HuH-7 (cell line): ENCODE results near the gene CACNA1G.

Experiments
- DNase-seq: peaks from one replicate; pipeline ENCODE4 v3.0.0; 2011; ENCODE audit warnings: low spot score

CACNA1G gene

DNA sequence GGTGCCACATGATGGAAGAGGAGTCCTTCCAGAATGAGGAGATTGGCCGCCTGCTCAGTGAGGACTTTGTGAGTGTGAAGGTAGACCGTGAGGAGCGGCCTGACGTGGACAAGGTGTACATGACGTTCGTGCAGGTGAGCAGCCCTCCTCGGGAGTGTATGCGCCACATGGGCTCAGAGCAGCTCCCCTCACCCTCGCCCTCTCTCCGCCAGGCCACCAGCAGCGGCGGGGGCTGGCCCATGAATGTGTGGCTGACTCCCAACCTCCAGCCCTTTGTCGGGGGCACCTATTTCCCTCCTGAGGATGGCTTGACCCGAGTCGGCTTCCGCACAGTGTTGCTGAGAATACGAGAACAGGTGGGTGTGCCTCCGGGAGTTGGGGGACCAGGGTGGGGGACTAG, 11.7 kb upstream of the CACNA1G start:
- DNase-seq: no peak

DNA sequence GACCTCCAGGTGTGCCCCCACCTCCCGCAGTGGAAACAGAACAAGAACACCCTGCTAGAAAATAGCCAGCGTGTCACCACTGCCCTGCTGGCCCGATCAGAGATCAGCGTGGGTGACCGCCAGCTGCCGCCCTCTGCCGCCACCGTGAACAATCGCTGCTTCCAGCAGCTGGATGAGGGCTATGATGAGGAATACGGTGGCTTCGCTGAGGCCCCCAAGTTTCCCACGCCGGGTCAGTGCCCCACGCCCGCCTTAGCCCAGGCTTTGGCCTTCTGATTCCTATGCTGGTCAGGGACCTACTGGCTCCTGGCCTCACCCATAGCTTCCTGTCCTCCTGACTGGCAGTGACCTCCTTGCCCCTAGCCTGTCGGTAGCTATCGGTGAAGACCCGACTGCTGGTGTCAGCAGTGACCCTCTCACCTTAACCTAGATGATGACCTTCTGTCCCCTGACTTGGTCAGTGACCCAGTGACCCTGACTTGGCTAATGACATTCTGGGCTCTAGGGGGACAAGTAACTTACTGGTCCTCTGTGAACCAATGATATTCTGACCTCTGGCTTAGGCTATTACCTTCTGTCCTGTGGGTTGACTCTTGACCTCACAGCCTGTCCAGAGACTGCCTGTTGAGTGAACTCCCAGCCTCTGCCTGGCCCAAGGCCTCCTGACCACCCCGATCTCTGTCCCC, 11.1 kb upstream of the CACNA1G start:
- no peak for DNase-seq

DNA sequence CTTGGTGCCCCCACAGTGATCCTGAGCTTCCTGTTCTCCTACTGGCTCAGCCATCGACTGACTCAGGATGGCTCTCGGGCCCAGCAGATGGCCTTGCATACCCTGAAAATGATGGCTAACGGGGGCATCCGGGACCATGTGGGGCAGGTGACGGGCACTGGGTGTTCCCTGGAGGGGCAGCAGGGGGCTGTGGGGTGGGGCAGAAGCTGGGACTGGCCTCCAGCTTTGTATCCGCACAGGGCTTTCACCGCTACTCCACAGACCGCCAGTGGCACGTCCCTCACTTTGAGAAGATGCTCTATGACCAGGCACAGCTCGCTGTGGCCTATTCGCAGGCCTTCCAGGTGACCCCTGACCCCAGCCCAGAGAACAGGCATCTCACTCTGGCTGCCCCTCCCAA, 10.5 kb upstream of the CACNA1G start:
- DNase-seq: no peak

DNA sequence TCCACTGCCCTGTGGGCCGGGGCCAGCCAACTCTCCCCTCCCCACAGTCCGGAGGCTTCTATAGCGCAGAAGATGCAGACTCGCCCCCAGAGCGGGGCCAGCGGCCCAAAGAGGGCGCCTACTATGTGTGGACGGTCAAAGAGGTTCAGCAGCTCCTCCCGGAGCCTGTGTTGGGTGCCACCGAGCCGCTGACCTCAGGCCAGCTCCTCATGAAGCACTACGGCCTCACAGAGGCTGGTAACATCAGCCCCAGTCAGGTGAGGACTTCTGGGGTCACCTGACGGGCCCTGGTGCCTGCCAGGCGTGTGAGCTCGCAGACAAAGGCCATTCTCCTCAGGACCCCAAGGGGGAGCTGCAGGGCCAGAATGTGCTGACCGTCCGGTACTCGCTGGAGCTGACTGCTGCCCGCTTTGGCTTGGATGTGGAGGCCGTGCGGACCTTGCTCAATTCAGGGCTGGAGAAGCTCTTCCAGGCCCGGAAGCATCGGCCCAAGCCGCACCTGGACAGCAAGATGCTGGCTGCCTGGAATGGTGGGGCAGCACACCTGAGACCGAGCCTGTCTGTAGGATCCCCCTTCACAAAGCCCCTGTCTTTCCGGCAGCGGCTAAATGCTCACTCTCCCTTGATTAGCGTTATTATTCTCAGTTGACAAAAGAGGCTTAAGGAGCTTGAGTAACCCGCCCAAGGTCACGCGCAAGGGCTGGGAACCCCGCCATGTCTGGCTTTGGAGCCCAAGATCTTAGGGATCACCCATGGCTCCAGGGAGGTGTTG, 9.7 kb upstream of the CACNA1G start:
- DNase-seq: peak; percentile 97

DNA sequence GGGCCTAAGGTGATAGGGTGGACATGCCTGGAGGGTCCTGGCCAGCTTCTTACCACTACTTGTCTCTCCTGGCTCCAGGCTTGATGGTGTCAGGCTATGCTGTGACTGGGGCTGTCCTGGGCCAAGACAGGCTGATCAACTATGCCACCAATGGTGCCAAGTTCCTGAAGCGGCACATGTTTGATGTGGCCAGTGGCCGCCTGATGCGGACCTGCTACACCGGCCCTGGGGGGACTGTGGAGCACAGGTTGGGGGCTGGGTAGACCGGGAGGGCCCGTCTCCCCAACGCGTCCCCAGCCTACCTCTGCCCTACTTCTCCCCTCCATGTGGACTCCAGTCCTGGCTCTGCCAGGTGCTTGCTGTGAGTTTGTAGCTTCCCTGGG, 9.1 kb upstream of the CACNA1G start:
- DNase-seq: no peak

DNA sequence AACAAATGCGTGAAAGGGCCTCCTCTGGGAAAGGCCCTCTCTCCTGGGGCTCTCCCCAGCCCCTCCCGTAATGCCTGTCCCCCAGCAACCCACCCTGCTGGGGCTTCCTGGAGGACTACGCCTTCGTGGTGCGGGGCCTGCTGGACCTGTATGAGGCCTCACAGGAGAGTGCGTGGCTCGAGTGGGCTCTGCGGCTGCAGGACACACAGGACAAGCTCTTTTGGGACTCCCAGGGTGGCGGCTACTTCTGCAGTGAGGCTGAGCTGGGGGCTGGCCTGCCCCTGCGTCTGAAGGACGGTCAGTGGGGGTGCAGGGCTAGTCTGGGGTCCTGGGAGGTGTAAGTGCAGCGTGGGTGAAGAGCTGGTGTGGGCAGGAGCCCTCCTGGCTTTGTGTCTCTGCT, 8.6 kb upstream of the CACNA1G start:
- no peak for DNase-seq

DNA sequence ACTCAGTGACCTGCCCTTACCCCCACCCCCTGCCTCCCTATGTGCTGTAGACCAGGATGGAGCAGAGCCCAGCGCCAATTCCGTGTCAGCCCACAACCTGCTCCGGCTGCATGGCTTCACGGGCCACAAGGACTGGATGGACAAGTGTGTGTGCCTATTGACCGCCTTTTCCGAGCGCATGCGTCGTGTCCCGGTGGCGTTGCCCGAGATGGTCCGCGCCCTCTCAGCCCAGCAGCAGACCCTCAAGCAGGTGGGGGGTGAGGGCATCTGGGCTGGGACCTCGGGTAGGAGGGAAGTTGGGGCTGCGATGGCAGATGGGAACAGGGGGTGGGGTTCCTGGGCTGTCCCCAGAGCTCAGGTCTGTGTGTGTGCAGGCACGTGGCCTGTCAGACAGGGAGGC, 6.3 kb upstream of the CACNA1G start:
- DNase-seq: no peak

DNA sequence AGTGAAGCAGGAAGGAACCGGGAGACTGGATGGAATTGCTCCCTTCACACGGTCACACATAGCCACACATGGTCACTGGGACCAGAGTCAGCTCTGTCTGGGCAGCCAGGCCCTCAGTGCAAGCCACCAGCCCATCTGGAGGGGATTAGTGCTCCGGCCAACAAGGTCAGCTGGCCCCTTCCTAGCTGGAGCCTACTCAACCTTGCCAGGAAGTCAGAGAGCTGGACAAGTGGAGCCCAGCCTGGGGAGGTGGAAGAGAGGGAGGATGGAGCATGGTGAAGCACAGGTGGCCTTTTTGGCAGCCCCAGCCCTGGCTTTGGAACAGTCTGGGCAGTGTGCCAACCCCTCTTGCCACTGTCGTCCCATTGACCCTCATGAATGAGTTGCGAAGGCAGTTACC, 3.7 kb upstream of the CACNA1G start:
- DNase-seq: no peak

DNA sequence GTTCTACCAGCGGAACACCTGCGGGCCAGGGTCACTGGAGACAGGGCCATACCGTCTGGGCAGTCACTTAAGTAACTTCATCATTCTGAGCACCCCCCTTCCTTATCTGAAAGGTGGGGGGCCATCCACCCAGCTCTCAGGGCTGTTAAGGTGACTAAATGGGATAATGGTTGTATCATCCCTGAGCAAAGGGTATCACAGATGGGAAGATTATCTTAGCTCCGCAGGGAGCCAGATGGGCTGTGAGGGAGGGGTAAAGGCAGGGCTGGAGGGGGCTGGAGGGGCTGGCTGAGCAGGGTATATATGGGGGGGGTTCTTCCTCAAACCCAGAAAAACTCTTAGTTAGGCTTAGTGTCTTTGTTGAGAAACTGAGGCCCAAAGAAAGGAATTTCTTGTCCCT, 2.9 kb upstream of the CACNA1G start:
- no peak for DNase-seq

DNA sequence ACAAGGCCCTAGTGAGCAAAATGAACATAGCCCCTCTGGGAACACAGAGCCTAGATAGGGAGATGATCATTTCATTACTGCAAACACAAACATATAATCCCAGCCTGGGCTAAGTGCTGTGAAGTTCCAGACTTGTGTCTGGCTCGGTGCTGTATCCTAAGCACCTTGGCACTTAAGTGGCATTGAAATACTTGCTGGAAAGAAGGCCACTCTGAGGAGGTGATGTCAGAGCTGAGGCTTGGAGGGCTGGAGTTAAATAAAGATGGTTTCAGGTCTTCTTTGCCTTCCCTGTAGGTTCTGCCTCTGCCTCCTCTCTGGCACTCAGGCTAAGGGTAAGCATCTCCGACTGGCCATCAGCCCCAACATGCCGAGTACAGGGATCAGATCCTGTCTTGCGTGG, 2.4 kb upstream of the CACNA1G start:
- no peak for DNase-seq

DNA sequence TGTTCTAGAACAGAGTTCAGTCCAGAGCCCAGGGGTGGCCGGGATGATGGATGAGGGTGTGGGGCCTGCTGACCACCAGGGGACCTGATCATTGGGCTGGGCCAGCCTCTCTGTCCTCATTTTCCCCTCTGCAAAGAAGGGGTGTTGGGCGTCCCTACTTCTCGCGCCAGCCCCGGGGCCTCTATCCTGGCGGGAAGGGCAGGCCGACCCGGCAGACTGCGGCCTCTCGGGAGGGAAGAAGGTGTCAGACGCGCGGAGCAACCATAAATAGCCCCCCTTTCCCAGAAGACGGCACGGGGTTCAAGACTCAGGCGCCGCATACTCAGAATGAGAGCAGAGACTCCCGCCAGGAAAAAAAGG, 2.0 kb upstream of the CACNA1G start:
- DNase-seq: no peak

DNA sequence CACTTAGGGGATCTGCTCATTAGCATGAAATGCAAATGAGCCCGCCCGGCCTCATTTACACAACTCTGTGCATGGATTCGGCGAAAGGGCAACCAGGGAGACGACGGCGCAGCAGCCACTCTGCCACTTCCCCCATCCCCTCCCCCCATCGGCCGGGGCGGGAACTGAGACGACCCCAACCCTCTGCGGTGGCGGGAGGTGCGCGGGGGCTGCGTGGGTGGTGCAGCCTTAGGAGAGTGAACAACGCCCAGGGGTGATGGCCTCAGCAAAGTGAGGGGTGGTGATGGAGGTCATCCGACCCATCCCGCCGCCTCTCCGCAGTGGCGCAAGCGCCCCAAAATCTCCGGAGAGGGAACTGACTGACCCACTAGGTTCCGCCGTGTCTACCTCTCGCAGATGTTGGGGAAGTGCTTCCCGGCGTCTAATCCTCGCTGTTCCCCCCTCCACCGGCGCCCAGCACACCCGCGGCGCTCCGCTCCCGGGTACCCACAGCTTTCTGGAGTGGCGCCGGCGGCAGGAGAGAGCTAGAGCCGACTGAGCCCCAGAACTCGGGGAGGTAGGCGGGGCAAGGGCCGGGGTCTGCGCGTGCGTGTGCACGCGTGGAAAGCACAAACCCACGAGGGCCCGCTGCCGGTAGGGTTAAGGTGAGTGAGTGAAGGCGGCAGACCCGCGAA, 1.4 kb upstream of the CACNA1G start:
- no peak for DNase-seq

DNA sequence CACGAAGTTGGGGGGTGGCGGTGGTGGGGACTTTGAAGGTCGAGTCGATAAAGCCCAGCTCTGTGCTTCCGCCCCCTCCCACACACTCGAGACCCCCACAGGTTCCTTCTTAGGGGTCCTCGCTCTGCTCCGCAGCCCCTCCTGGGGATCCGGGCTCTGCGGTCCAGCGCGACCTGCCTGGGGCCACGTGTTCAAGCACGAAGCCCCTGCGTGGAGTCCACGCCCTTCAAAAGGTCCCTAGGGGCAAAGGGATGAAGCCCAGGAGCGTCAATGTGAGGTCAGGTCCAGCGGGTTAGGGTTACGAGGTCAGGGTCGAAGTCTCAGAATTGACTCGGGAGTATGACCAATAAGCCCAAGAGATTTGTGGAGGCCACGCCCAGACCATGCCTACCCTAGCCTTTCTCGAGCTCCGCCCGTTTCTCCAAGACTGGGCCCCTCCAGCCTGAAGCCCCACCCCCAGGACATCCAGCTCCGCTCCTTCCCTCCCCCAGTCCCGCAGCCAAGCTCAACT, 786 bp upstream of the CACNA1G start:
- DNase-seq: peak; percentile 94

DNA sequence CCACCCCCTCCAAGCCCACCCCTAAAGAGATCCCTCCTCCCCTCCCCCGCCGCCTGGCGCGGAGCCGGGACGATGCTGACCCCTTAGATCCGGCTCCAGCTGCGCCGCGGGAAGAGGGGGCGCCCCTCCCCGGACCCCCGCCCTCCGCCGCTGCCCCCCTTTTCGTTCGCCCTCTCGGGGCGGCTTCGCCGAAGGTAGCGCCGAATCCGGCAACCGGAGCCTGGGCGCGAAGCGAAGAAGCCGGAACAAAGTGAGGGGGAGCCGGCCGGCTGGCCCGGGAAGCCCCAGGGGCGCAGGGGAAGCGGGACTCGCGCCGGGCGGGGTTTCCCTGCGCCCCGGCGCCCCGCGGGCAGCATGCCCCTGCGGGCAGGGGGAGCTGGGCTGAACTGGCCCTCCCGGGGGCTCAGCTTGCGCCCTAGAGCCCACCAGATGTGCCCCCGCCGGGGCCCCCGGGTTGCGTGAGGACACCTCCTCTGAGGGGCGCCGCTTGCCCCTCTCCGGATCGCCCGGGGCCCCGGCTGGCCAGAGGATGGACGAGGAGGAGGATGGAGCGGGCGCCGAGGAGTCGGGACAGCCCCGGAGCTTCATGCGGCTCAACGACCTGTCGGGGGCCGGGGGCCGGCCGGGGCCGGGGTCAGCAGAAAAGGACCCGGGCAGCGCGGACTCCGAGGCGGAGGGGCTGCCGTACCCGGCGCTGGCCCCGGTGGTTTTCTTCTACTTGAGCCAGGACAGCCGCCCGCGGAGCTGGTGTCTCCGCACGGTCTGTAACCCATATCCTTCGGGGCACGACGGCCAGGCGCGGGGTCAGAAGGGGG, 623 bp downstream of the CACNA1G start:
- DNase-seq: no peak

DNA sequence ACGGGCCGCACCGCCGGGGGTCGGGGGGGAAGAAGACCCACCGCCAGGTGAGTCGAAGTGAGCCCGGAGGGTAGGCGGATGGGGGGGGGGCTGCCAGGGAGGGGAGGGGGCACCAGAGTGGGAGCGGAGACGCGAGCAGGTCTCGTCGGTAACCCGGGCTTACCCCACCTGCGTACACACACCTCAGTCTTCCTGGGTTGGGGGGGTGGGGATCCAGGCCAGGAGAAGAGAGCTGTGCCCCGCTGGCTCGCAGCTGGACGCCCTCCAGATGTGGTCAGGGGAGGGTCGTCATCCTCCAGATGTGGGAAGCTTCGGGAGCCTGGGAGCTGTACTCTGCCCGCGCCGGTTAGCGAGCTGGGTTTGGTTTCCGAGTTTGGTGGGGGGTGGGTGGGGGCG, 1.2 kb downstream of the CACNA1G start:
- DNase-seq: no peak

DNA sequence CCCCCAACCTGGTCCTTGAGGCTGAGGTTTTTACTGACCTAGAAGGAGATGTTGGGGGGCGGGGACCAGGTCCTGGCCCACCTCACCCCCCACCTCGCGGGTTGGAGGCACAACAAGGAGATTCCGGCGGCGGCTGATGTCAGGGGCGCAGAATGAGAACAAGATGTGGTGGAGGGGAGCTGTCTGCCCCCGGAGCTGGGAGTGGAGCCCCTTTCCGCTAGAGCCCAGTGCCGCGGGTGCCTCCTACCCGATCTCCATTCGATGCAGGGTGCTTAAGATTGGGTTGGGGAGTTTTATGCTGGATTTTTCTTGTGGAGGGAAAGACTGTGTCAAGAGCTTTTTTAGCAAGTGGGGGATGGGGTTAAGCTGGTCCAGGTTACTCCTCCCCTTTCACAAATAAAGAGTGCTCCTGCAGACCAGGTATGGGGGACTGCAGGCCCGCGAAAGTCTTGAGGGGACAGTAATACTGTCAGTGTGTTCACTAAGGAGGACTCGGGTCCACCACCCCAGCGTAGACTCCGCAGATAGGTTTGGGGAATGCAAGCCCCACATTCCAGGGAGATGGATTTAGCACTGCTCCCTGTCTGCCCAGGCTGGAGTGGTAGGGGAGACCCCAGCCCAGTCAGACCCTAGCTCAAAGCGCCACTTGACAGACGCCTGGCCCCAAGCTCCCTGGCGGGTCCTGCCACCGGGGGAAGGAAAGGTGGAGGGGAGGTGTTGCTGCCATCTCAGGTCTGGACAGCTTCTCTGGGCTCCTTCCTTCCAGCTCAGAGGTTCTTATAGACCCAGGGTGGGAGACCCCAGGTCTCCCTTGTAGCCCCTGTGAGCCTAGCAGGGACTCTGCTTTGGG, 2.0 kb downstream of the CACNA1G start:
- no peak for DNase-seq

DNA sequence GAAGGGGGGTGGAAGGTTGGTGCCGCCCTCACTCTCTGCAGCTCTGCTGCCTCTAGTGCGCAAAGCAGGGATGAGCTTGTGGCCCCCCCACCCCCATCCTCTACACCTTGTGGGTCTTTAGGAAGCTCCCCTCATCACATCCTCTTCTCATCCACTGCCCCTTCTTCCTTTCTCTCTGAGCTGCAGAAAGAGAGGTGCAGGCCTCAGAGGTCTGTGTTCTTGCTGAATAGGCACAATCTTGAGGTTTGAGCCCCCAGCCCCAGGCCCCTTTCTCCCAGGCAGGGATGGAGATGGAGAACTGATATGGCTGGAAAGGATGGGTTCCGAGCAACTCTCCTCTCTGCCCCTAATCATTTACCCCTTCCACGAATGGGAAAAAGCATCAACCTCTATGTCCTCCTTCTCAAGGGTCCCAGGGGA, 2.6 kb downstream of the CACNA1G start:
- DNase-seq: no peak

DNA sequence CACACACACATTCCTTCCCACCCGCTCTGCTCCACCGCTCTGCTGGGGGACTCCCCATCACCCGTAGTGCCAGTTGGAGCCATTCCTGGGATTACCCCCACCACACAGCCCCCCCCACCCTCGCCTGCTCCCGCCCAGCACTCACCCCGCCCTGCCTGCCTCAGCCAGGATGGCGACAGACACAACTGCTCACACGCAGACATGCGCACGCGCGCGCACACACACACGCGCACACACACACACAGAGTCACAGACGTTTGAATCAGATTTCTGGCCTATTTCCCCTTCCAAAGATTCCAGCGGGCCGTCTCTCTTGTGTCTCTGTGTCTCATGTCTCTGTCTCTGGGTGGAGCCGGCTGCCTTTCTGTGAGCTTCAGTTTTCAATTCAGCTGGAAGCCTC, 4.4 kb downstream of the CACNA1G start:
- no peak for DNase-seq

DNA sequence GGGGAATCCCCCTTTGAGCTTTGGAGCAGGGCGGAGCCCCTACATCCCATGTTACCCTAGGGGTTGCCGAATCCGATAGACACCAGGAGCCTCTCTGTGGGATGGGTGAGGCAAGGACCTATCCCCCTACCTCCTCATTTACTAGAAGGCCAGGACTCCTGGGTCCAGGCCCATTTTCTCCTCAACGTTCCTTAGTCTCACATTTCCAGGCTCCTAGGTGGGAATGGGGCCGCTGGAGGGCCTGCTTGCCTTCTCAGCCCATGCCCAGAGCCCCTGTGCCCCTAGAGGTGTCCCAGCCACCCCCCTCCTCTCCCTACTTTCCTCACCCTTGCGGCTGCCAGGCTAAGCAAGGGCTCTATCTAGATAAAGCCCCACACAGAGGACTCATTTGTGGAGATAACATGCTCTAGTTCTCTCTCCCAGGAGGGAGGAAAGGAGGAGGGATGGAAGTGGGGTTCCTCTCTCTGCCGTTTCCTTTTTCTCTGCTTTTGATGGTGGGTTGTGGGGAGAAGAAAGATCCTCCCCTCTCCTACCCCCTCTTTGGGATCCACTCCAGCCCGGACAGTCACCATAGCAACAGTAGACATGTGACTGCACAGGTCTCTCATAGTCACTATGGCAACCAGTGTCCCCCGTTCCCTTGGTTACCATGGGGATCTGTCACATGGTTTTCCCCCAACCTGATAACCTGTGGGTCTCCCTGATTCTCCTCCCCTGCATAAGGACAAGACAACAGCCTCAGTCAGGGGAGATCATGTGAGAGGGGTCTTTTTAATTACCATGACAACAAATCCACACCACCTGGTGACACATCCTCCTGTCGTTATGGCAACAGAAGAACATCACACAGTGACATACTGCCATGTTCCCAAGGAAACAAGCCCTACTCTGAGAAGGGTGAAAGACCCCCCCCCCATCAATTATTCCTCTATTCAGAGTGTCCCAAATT, 5.2 kb downstream of the CACNA1G start:
- no peak for DNase-seq

DNA sequence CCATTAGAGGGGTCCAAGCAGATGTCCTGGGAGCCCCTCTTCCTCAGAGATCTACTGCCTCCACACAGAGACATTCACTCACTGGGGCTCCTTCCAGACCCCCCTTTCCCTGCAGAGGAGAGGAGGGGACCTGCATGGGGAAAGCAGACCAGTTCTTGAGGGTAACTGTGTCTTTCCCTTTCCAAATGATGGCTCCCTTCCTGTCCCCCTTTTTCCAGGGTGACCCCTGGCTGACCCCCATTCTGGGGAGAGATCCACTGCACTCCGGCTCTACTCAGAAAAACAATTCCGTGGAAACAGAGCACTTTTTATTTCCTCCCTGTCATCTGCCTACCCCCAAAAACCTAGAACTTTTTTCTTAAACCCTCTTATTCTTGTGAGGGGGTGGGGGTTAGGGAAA, 6.4 kb downstream of the CACNA1G start:
- no peak for DNase-seq
